Measurements from ENCODE around the gene MMP28.

- TF ChIP-seq ARNT (IDR thresholded peaks at IDR 0.05), result no peak
- no peak for TF ChIP-seq BHLHE40 (IDR thresholded peaks at IDR 0.05; ENCODE audit: borderline replicate concordance)
- no peak for TF ChIP-seq TARDBP (IDR thresholded peaks at IDR 0.05)
- no peak for TF ChIP-seq LEF1 (IDR thresholded peaks at IDR 0.05; ENCODE audit: borderline replicate concordance)
- no peak for TF ChIP-seq HDGF (IDR thresholded peaks at IDR 0.05; ENCODE audit: borderline replicate concordance)
- no peak for TF ChIP-seq PKNOX1 (IDR thresholded peaks at IDR 0.05)
- TF ChIP-seq FOXA1 (IDR thresholded peaks at IDR 0.05), result no peak
- TF ChIP-seq FOXM1 (IDR thresholded peaks at IDR 0.05; ENCODE audit: borderline replicate concordance), result no peak
- TF ChIP-seq ZNF384 (IDR thresholded peaks at IDR 0.05), result no peak
- TF ChIP-seq NFRKB (IDR thresholded peaks at IDR 0.05), result no peak
- TF ChIP-seq SP1 (IDR thresholded peaks at IDR 0.05), result no peak
Observed at GRCh38 chr17:35726953-35727460, 68.4 kb downstream of the MMP28 start.
